ENCODE results near the gene HSPB6. TPM values are rescaled to one million over a fixed set of nuclear protein-coding genes. Genes with fewer than 3 reads are reported as not detected.

The HSPB6 gene
- total and polyA plus RNA-seq, 2 of the 8 experiments (the other 6 are each of a cell fraction or from before 2014, with no cell fraction given) = 0.91 TPM; not detected in 1

GRCh38 chr19:35742121-35742724 is 14.6 kb downstream of the HSPB6 start, which contains the start of gene IGFLR1:
Gene IGFLR1, minus strand, starts transcription at chr19:35742452. Its CDS starts 1,272 bp downstream, at chr19:35741180.
- FAIRE-seq = no peak
- 91% methylated on average over 9 of the region's 9 CpGs; no CpG with 5 or more reads in 1 of the 2 experiments for WGBS, 2 experiments (ENCODE audit: extremely low coverage in 1 of 2, insufficient coverage in 1 of 2, insufficient read length in 1 of 2, insufficient replicate concordance in 2 of 2, low coverage in 1 of 2, low lambda C conversion rate in 2 of 2, missing lambda C conversion rate in 1 of 2)
- no peak within 1 kb of the TSS for H2AFZ ChIP-seq (ENCODE audit: low read length)
- peak within 1 kb of the TSS in 2 of 4 experiments; percentile 1; a peak in 2 of 7 replicates for H3K9ac ChIP-seq (replicated peaks in 1 of 4; ENCODE audit: extremely low read depth in 1 of 4, low read depth in 3 of 4, low read length in 3 of 4)
- H3K4me1 ChIP-seq (replicated peaks in 1 of 4; ENCODE audit: control insufficient read depth in 3 of 4, insufficient read depth in 4 of 4, low read length in 3 of 4) = peaks cover 0 to 6% (median 3%) of the 10 kb centered on the region in 4 experiments; a peak in 3 of 7 replicates
- peak within 1 kb of the TSS; percentile 60; the same call in 1 of the 2 replicates for H2BK12ac ChIP-seq (ENCODE audit: low read depth, low read length)
- no peaks in the 10 kb centered on the region for H3K27me3 ChIP-seq (replicated peaks in 1 of 4; ENCODE audit: control insufficient read depth in 3 of 4, extremely low read depth in 1 of 4, insufficient read depth in 3 of 4, low read length in 3 of 4)
- H3K4me2 ChIP-seq (ENCODE audit: insufficient read depth in 1 of 2, low read depth in 2 of 2, low read length in 2 of 2) = peak within 1 kb of the TSS; percentile 70 to 78
- DNase-seq (ENCODE audit: low read depth in 1 of 2, low spot score in 2 of 2) = no peak
- H3K9me3 ChIP-seq (ENCODE audit: insufficient read depth in 2 of 2, low read depth in 1 of 2, low read length in 1 of 2) = no peaks in the 10 kb centered on the region
- no peaks in the 10 kb centered on the region; the same call in none of the 2 replicates for H3K79me1 ChIP-seq (ENCODE audit: low read depth, low read length)
- peak within 1 kb of the TSS; percentile 72; the same call in 1 of the 2 replicates for H2BK15ac ChIP-seq (ENCODE audit: low read length)
- ChIA-PET POLR2A (ENCODE audit: partially characterized antibody) (interaction anchor here (0.7 to 1.1 kb wide), 2 partner anchors 24 to 51 kb away, joined by 3 to 5 read pairs; no protein-coding TSS in a partner anchor), CTCF (ENCODE audit: partially characterized antibody) (interaction anchor here (0.6 to 8.9 kb wide), 5 partner anchors 10 to 76 kb away, joined by 3 to 80 read pairs (median 4); no protein-coding TSS in a partner anchor)
- H3K36me3 ChIP-seq (ENCODE audit: control insufficient read depth in 2 of 4, insufficient read depth in 4 of 4, low read length in 3 of 4) = peaks cover 6 to 15% (median 9%) of the 10 kb centered on the region in 4 experiments; a peak in 5 of 8 replicates
- H2BK120ac ChIP-seq (replicated peaks; ENCODE audit: low read depth, low read length) = no peak within 1 kb of the TSS
- peaks cover 17% of the 10 kb centered on the region; the same call in 1 of the 2 replicates for H3K23me2 ChIP-seq (ENCODE audit: low read depth, low read length)
- no peak within 1 kb of the TSS for H3K18ac ChIP-seq (ENCODE audit: extremely low read depth, low read length)
- H2BK5ac ChIP-seq (ENCODE audit: low read depth, low read length) = no peak within 1 kb of the TSS
- H4K8ac ChIP-seq (ENCODE audit: extremely low read depth, insufficient read depth, low read length) = 0 out of 2 replicates have a peak within 1 kb of the TSS, but pooled peaks have one; percentile 39
- no peak within 1 kb of the TSS for H3K14ac ChIP-seq (ENCODE audit: insufficient read length)
- H4K91ac ChIP-seq (replicated peaks; ENCODE audit: insufficient read length, low read length) = peak within 1 kb of the TSS; percentile 79
- H4K5ac ChIP-seq (ENCODE audit: insufficient read length, low read depth, low read length) = no peak within 1 kb of the TSS
- peaks cover 0 to 7% of the 10 kb centered on the region in 2 experiments; a peak in 1 of 4 replicates for H3K79me2 ChIP-seq (ENCODE audit: control insufficient read depth in 1 of 2, insufficient read depth in 2 of 2, low read length in 2 of 2)
- no peak within 1 kb of the TSS for H2BK20ac ChIP-seq (ENCODE audit: low read length)
- H4K20me1 ChIP-seq (replicated peaks in 1 of 2; ENCODE audit: control insufficient read depth in 1 of 2, insufficient read depth in 2 of 2, low read length in 2 of 2) = peaks cover 0 to 9% of the 10 kb centered on the region in 2 experiments
- no peak within 1 kb of the TSS for H3K56ac ChIP-seq (replicated peaks; ENCODE audit: insufficient read length, low read depth, low read length)
- peak within 1 kb of the TSS; percentile 37 for H3K4ac ChIP-seq (replicated peaks; ENCODE audit: insufficient read length, low read depth, low read length)
- H3K27ac ChIP-seq (ENCODE audit: low read depth, low read length) = no peak within 1 kb of the TSS
- H3K4me3 ChIP-seq (ENCODE audit: extremely low read depth in 1 of 4, insufficient read depth in 2 of 4, low read depth in 3 of 4, low read length in 4 of 4) = peak within 1 kb of the TSS; percentile 10 to 86 (median 54); a peak in 5 of 8 replicates
- H3K23ac ChIP-seq (ENCODE audit: insufficient read length) = no peak within 1 kb of the TSS
- H2AK5ac ChIP-seq (ENCODE audit: low read depth, low read length) = peak within 1 kb of the TSS; percentile 39; the same call in 1 of the 2 replicates
- TF ChIP-seq SRF (IDR thresholded peaks at IDR 0.05; ENCODE audit: low read depth, low read length) = no peak
- no peak for TF ChIP-seq HDAC6 (IDR thresholded peaks at IDR 0.05; ENCODE audit: low read depth, low read length)
- TF ChIP-seq SAP30 (IDR thresholded peaks at IDR 0.05; ENCODE audit: insufficient read depth, insufficient replicate concordance, low read length) = no peak
- no peak for TF ChIP-seq POLR2AphosphoS5 (IDR thresholded peaks at IDR 0.05; ENCODE audit: low read depth, low read length)
- no peak for TF ChIP-seq BACH1 (IDR thresholded peaks at IDR 0.05; ENCODE audit: low read length)
- no peak for TF ChIP-seq SIN3A (conservative IDR thresholded peaks at IDR 0.05 in 1 of 2, IDR thresholded peaks at IDR 0.05 in 1 of 2; ENCODE audit: low read depth in 1 of 2, low read length in 2 of 2)
- no peak for TF ChIP-seq KDM1A (IDR thresholded peaks at IDR 0.05; ENCODE audit: borderline replicate concordance, low read length)

Data from H1 (cell line).